ENCODE results near the gene B4GALNT4.
"Not testable (repeated sequence)": the region's sequence is repeated elsewhere in the genome, so short reads cannot be mapped to it uniquely, and the experiment has no call there.

DNA sequence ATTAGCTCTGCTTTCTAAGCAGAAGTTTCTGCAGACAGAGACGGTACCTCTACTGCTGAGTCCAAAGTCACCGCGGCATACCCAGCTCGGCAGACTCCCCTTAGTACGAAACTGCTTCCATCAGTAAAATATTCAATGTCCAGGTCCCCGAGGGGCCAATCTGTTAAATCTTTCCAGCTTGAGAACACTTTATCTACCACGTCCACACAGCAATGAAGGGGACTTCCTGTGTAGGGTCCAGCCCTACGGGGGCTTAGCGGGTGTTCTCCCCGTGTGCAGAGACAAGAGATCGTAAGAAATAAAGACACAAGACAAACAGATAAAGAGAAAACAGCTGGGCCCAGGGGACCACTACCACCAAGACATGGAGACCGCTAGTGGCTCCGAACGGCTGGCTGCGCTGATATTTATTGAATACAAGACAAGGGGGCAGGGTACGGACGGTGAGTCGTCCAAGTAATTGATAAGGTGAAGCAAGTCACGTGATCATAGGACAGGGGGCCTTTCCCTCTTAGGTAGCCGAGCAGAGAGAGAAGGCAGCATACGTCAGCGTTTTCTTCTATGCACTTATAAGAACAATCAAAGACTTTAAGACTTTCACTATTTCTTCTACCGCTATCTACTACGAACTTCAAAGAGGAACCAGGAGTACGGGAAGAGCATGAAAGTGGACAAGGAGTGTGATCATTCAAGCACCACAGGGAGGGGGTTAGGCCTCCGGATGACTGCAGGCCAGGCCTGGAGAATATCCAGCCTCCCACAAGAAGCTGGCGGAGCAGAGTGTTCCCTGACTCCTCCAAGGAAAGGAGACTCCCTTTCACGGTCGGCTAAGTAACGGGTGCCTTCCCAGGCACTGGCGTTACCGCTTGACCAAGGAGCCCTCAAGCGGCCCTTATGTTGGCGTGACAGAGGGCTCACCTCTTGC lies 44.4 kb upstream of the B4GALNT4 start:
- TF ChIP-seq, protein P1, sequence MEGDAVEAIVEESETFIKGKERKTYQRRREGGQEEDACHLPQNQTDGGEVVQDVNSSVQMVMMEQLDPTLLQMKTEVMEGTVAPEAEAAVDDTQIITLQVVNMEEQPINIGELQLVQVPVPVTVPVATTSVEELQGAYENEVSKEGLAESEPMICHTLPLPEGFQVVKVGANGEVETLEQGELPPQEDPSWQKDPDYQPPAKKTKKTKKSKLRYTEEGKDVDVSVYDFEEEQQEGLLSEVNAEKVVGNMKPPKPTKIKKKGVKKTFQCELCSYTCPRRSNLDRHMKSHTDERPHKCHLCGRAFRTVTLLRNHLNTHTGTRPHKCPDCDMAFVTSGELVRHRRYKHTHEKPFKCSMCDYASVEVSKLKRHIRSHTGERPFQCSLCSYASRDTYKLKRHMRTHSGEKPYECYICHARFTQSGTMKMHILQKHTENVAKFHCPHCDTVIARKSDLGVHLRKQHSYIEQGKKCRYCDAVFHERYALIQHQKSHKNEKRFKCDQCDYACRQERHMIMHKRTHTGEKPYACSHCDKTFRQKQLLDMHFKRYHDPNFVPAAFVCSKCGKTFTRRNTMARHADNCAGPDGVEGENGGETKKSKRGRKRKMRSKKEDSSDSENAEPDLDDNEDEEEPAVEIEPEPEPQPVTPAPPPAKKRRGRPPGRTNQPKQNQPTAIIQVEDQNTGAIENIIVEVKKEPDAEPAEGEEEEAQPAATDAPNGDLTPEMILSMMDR (IDR thresholded peaks at IDR 0.05): not testable (repeated sequence)
- not testable (repeated sequence) for TF ChIP-seq EZH2 (IDR thresholded peaks at IDR 0.05)

All from neural progenitor cell (in vitro differentiated cells).